HG02678 (cell line): ENCODE data around the gene FKBP8.
"Not testable (repeated sequence)": the region's sequence is repeated elsewhere in the genome, so short reads cannot be mapped to it uniquely, and the experiment has no call there.

ENCODE experiments used
- ATAC-seq: cut with Tn5 transposase; IDR thresholded peaks from one replicate; pipeline ENCODE4 v1.9.1; 2021; ENCODE audit warnings: mild to moderate bottlenecking, moderate library complexity; ENCODE audit not compliant: unreplicated experiment

The FKBP8 gene

GRCh38 chr19:18542941-18543813 lies at the start of gene FKBP8:
FKBP8 (minus strand) TSS chr19:18543573; CDS start chr19:18541970, 1,603 bp downstream.
- peak; percentile 97 for ATAC-seq

DNA sequence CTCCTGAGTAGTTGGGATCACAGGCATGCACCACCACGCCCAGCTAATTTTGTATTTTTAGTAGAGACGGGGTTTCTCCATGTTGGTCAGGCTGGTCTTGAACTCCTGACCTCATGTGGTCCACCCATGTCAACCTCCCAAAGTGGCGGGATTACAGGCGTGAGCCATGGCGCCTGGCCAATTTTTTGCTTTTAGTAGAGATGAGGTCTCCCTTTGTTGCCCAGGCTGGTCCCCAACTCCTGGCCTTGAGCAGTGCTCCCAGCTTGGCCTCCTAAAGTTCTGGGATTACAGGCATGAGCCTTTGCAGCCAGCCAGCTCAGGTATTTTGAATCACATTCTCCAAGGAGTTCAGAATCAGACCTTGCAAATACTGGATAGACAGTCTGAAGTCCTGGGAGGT lies 49.4 kb upstream of the FKBP8 start:
- not testable (repeated sequence) for ATAC-seq

DNA sequence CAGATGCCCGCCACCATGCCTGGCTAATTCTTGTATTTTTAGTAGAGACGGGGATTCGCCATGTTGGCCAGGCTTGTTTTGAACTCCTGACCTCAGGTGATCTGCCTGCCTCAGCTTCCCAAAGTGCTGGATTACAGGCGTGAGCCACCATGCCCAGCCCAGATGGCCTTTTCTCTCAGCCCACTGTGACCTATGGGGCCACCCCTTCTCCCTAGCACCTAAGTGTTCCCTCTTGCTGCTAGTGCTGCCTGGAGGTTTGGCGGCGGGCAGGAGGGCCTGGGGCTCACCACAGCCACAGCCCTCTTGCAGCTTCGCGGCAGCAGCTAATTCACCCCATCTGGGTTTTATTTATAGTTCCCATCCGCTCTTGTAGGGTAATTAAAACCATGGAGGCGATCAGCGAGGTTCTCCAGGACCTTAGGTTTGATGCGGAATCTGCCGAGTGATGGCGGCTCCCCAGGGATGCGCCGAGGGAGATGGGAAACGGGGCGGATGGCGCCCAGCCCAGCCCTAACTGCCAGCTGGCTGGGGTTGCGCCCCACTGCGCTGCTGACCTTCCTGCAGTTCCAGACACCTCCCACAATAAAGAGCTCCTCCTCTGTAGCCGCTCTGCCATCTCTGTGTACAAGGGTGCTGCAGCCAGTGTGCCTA lies 48.5 kb upstream of the FKBP8 start:
- no peak for ATAC-seq

DNA sequence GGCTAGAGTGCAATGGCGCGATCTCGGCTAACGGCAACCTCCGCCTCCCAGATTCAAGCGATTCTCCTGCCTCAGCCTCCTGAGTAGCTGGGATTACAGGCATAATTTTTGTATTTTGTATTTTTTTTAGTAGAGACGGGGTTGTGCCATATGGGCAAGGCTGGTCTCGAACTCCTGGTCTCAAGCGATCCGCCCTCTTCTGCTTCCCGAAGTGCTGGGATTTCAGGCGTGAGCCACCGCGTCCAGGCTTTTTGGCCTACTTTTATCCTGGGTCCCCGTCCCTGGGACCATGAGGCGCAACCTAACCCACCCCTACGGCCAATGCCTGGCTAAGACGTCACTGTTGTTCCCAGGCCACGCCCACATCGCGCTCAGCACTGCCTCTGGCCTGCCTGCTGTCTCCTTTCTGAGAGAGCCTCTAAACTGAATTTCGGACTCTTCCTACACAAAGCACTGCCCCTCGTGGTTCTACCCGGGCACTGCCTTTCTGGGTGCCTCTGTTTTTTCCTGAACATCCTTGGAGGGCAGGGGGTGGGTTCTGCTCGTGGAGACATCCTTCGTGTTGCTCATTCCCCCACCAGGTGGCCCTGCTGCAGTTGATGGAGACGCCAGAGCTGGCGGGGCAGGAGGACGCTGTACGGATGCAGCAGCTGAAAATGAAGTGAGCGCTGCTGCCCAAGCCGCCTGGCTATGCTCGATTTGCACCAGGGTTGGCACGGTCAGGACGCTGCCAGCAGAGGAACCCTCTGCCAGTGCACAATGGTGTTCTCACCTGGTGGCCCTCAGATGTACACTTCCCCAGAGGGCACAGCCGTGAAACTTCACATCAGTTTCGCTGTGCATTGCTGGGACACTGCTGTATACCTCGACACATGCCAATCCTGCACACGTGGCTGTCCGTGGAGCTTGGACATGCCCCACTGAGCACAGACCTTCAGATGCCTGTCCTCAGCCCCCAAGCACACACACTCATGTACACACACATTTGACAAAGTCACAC lies 47.2 kb upstream of the FKBP8 start:
- no peak for ATAC-seq

GRCh38 chr19:18589380-18590272 lies 46.3 kb upstream of the FKBP8 start:
- ATAC-seq, result peak; percentile 28

- ATAC-seq, result peak; percentile 82
These were observed 45.4 kb upstream of the FKBP8 start, which contains the start of gene REX1BD for GRCh38 chr19:18588611-18589379. REX1BD (plus strand) TSS chr19:18588798; CDS start chr19:18588802, 4 bp downstream.

DNA sequence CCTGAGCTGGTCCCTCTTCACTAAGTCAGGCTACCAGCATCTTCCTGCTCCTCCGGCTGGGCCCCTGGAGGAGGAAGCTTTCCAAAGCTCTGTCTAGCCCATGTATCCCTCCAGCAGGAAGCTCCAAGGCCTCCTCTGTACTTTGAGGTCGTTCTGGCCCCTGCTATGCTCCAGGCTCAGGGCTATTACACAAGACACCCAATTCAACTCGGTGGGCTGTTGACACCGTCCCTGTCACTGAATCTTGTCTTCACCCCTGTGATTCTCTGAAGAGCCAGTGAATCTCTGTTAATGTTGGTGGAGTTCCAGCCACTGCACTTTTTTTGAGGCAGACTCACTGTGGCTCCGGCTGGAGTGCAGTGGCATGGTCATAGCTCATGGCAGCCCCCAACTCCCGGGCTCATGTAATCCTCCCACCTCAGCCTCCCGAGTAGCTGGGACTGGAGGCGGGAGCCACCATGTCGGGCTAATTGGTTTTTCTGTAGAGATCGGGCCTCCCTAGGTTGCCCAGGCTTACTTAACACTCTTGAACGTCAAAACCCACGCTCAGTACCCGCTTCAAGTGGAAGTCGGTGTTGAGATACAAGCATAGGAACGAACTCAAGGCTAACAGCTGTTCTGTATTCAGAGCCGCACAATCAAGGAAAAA lies 44.7 kb upstream of the FKBP8 start:
- no peak for ATAC-seq

DNA sequence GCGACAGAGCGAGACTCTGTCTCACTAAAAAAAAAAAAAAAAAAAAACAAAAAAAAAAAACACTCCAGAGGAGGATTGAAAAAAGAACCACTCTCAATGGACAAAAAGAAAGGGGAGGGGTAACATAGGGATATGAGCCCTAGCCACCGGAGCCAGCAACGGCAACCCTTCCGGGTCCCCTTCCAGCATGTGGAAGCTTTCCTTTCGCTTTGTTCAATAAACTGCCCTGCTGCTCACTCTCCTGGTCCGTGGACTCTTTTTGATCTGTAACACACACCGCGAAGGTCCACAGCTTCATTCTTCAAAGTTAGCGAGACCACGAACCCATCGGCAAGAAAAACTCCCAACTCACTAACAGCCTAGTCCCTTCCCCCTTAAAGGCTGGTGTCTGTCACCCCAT lies 44.2 kb upstream of the FKBP8 start:
- no peak for ATAC-seq

DNA sequence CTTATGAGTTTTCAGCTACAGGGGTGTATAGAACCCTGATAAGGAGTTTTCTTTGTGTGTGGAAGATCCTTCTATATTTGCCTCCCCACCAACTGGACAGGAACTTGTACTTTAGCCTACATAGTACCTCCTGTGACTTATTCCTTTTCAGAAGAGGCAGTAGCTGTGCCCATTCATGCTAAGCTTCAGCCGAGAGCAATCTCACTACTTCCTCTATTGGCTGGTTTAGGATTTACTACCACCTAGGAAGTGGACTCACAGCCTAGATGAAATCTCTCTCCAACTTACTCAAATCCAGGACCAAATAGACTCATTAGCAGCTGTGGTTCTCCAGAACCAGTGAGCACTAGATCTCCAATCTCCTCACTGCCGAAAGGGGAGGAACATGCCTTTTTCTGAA lies 42.9 kb upstream of the FKBP8 start:
- ATAC-seq, result no peak

- ATAC-seq, result no peak
These were observed 36.9 kb upstream of the FKBP8 start for GRCh38 chr19:18580311-18580710.

- ATAC-seq, result no peak
These were observed 34.1 kb upstream of the FKBP8 start for GRCh38 chr19:18577365-18577914.

DNA sequence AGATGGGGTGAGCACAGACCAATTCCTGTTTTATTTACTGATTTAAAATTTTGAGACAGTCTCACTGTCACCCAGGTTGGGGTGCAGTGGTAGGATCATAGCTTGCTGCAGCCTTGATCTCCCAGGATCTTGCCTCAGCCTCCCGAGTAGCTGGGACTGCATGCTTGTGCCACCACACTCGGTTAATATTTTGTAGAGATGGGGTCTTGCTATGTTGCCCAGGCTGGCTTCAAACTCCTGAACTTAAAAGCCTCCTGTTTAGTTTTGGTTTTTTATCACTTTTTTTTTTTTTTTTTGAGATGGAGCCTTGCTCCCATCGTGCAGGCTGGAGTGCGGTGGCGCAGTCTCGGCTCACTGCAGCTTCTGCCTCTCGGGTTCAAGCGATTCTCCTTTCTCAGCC lies 33.0 kb upstream of the FKBP8 start:
- ATAC-seq, result no peak

- no peak for ATAC-seq
These were observed 31.4 kb upstream of the FKBP8 start for GRCh38 chr19:18574691-18575291.

DNA sequence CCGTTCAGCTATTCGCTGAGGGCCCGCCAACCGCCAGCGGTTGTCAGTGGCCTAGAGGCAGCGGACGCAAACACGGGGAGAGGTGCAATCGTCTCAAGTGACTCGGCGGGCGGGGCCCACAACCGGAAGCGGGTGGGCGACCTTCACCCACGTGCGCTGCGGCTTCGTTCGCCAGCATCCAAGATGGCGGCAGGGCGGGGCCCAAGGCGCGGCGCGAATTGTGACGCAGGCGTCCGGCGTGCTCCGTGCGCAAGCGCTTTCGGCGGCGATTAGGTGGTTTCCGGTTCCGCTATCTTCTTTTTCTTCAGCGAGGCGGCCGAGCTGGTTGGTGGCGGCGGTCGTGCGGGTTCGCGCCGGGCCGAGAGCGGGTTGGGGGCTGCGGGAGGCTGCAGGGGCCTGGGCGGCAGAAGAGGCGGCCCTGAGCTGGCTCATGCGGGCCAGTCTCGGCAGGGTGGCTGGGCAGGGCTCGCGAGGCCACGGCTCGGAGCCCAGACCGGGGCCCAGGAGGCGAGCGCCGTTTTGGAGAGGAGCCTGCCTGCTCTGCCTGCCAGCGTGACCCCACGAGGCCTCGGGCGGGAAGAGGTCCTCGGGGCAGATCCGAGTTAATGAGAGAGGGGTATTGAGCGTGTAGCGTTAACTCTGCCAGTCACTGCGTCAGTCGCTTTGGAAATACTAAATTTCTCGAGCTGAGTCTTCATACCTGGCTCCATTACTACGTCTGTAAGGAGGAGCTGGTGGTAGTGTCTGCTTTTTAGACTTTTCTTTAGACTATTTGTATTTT lies 28.4 kb upstream of the FKBP8 start, which contains the start of gene UBA52:
UBA52 (plus strand) TSS at position 294 of the 781 bp plus-strand sequence. CDS start 1,444 bp downstream, outside the sequence.
- ATAC-seq, result peak; percentile 95

DNA sequence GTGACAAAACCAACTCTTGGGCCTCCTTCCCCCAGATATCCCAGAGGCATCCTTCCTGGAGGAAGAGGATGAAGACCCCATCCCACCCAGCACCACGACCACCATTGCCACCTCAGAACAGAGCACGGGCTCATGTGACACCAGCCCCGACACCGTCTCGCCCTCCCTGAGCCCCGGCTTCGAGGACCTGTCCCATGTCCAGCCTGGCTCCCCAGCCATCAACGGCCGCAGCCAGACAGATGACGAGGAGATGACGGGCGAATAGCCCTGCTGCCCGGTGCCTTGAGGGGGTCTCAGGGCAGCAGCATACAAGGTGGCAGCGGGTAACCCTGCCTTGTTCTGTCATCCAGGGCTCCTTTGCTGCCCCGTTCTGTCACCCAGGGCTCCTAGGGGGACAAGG lies 25.0 kb upstream of the FKBP8 start:
- no peak for ATAC-seq

- no peak for ATAC-seq
These were observed 23.6 kb upstream of the FKBP8 start for GRCh38 chr19:18566953-18567352.

- no peak for ATAC-seq
These were observed 18.7 kb upstream of the FKBP8 start for GRCh38 chr19:18562086-18562485.
